HG03354 (cell line): ENCODE data around the gene PDZD2.

Experiments
- ATAC-seq: cut with Tn5 transposase; IDR thresholded peaks from one replicate; pipeline ENCODE4 v1.9.1; 2021; ENCODE audit warnings: mild to moderate bottlenecking; ENCODE audit not compliant: unreplicated experiment, poor library complexity, severe bottlenecking

Gene PDZD2

GRCh38 chr5:31800351-31800750, 161.4 kb downstream of the PDZD2 start:
- ATAC-seq: no peak

GRCh38 chr5:31805785-31806400, 167.0 kb downstream of the PDZD2 start:
- ATAC-seq: no peak

- ATAC-seq: no peak
These were observed 167.6 kb downstream of the PDZD2 start for GRCh38 chr5:31806561-31806960.

- no peak for ATAC-seq
These were observed 169.0 kb downstream of the PDZD2 start for GRCh38 chr5:31807789-31808540.

- peak; percentile 70 for ATAC-seq
These were observed 170.3 kb downstream of the PDZD2 start for GRCh38 chr5:31809050-31809870.

- ATAC-seq: no peak
These were observed 172.3 kb downstream of the PDZD2 start for GRCh38 chr5:31811210-31811609.

- ATAC-seq: no peak
These were observed 176.4 kb downstream of the PDZD2 start for GRCh38 chr5:31815376-31815775.

GRCh38 chr5:31819926-31820516, 181.1 kb downstream of the PDZD2 start:
- no peak for ATAC-seq

- no peak for ATAC-seq
These were observed 184.5 kb downstream of the PDZD2 start for GRCh38 chr5:31823472-31823871.

- ATAC-seq: no peak
These were observed 186.1 kb downstream of the PDZD2 start for GRCh38 chr5:31824869-31825517.

GRCh38 chr5:31825518-31826068, 186.7 kb downstream of the PDZD2 start:
- ATAC-seq: peak; percentile 66

- no peak for ATAC-seq
These were observed 188.9 kb downstream of the PDZD2 start for GRCh38 chr5:31827867-31828266.

GRCh38 chr5:31832966-31833365, 194.0 kb downstream of the PDZD2 start:
- ATAC-seq: no peak

- no peak for ATAC-seq
These were observed 194.8 kb downstream of the PDZD2 start for GRCh38 chr5:31833710-31834109.

- ATAC-seq: no peak
These were observed 205.9 kb downstream of the PDZD2 start for GRCh38 chr5:31844622-31845345.

- no peak for ATAC-seq
These were observed 206.4 kb downstream of the PDZD2 start for GRCh38 chr5:31845361-31845760.

GRCh38 chr5:31846934-31847333, 208.0 kb downstream of the PDZD2 start:
- no peak for ATAC-seq

- no peak for ATAC-seq
These were observed 208.4 kb downstream of the PDZD2 start for GRCh38 chr5:31847354-31847753.
